ENCODE results near the gene PREP. TPM values are rescaled to one million over a fixed set of nuclear protein-coding genes. Genes with fewer than 3 reads are reported as not detected.

The PREP gene
- total RNA-seq, 1 donor, result 17.7 TPM

DNA sequence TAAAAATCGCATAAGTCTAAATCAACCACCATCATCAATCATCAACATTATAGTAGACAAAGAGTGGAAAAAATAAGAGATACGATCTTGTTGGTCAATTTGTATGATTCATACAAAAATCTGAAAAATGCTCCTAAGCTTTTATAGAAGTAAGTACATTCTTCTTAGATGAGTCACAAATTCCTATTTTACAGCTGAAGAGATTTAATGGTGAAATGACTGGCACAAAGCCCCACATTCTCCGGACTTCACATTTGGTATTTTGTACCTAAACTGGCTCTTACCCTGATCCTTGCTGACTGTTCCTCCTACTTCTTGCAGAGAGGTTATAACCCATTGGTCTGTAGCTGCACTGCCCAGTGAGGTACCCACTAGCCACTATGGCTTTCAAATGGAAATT lies 29.9 kb upstream of the PREP start:
- peak; percentile 48 for DNase-seq (ENCODE audit: insufficient read length, low spot score, missing footprints)
- peaks cover 37% of the 10 kb centered on the region for H3K4me1 ChIP-seq (ENCODE audit: insufficient read depth, low read length)
- H4K20me1 ChIP-seq (ENCODE audit: insufficient read depth, low read length), result no peaks in the 10 kb centered on the region
- no peaks in the 10 kb centered on the region for H3K79me2 ChIP-seq (ENCODE audit: insufficient read depth, low read length)
- H3K9me3 ChIP-seq (ENCODE audit: low read depth, low read length), result no peaks in the 10 kb centered on the region
- TF ChIP-seq, protein P1, sequence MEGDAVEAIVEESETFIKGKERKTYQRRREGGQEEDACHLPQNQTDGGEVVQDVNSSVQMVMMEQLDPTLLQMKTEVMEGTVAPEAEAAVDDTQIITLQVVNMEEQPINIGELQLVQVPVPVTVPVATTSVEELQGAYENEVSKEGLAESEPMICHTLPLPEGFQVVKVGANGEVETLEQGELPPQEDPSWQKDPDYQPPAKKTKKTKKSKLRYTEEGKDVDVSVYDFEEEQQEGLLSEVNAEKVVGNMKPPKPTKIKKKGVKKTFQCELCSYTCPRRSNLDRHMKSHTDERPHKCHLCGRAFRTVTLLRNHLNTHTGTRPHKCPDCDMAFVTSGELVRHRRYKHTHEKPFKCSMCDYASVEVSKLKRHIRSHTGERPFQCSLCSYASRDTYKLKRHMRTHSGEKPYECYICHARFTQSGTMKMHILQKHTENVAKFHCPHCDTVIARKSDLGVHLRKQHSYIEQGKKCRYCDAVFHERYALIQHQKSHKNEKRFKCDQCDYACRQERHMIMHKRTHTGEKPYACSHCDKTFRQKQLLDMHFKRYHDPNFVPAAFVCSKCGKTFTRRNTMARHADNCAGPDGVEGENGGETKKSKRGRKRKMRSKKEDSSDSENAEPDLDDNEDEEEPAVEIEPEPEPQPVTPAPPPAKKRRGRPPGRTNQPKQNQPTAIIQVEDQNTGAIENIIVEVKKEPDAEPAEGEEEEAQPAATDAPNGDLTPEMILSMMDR (IDR thresholded peaks at IDR 0.05; ENCODE audit: extremely low read depth, low read depth, low read length), result no peak
- H3K27me3 ChIP-seq (ENCODE audit: insufficient read depth, low read length), result no peaks in the 10 kb centered on the region
- H2AFZ ChIP-seq (ENCODE audit: low read length), result no peak overlapping the region
- H3K27ac ChIP-seq (ENCODE audit: low read depth, low read length), result peak overlapping the region; percentile 38
- H3K4me2 ChIP-seq (ENCODE audit: insufficient read depth, low read length), result no peak overlapping the region
- no peaks in the 10 kb centered on the region for H3K36me3 ChIP-seq (ENCODE audit: insufficient read depth, low read length)
- no peak overlapping the region for H3K4me3 ChIP-seq (ENCODE audit: insufficient read depth, low read length)

DNA sequence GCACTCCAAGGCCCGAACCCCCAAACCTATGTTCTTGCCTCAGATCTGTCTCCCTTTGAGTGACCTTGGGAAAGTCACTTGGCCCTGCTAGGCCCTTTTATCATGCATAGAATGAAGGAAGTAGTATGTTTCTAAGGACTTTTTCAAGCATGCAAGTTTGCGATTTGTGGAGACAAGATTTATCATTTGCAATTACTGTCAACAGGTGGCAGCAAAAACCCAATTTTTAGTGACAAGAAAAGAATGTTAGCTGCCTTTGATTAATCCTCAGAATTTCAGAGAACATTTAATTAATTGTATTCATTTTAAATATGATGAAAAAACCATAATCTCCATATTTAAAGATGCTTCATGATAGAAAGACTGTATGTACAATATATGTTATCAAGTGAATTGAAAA lies 28.3 kb upstream of the PREP start:
- Histone ChIP-seq H4K20me1 (ENCODE audit: insufficient read depth, low read length) (no peaks in the 10 kb centered on the region), H3K79me2 (ENCODE audit: insufficient read depth, low read length) (no peaks in the 10 kb centered on the region), H3K4me3 (ENCODE audit: insufficient read depth, low read length) (no peak overlapping the region), H3K4me1 (ENCODE audit: insufficient read depth, low read length) (peaks cover 40% of the 10 kb centered on the region), H3K27me3 (ENCODE audit: insufficient read depth, low read length) (no peaks in the 10 kb centered on the region), H3K27ac (ENCODE audit: low read depth, low read length) (no peak overlapping the region), H3K9me3 (ENCODE audit: low read depth, low read length) (no peaks in the 10 kb centered on the region), H3K4me2 (ENCODE audit: insufficient read depth, low read length) (no peak overlapping the region), H3K36me3 (ENCODE audit: insufficient read depth, low read length) (no peaks in the 10 kb centered on the region), H2AFZ (ENCODE audit: low read length) (no peak overlapping the region)
- TF ChIP-seq, protein P1 (IDR thresholded peaks at IDR 0.05; ENCODE audit: extremely low read depth, low read depth, low read length), result peak; percentile 57
- DNase-seq (ENCODE audit: insufficient read length, low spot score, missing footprints), result peak; percentile 68

DNA sequence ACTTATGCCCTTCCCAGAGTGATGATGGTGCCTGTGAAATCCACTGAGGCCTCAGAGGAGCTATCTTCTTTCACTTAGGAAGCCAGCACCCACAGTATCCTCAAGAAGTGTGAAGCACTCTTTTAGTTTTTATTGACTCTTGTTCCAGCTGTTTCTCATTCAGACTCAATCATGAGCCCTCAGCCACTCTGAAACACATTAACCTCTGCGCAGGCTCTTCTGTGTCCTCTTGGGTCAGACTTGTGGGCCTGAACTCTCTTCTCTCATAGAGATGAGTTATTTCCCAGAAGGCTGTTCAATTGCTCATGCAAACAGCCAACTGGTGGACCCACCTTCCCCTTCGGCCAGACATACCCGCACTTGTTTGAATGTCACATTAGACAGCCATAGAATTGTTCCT lies 27.8 kb upstream of the PREP start:
- Histone ChIP-seq H3K27me3 (ENCODE audit: insufficient read depth, low read length) (no peaks in the 10 kb centered on the region), H3K4me3 (ENCODE audit: insufficient read depth, low read length) (no peak overlapping the region), H3K4me2 (ENCODE audit: insufficient read depth, low read length) (no peak overlapping the region), H2AFZ (ENCODE audit: low read length) (no peak overlapping the region), H3K9me3 (ENCODE audit: low read depth, low read length) (no peaks in the 10 kb centered on the region), H3K27ac (ENCODE audit: low read depth, low read length) (no peak overlapping the region), H3K4me1 (ENCODE audit: insufficient read depth, low read length) (peaks cover 40% of the 10 kb centered on the region), H3K36me3 (ENCODE audit: insufficient read depth, low read length) (no peaks in the 10 kb centered on the region), H4K20me1 (ENCODE audit: insufficient read depth, low read length) (no peaks in the 10 kb centered on the region), H3K79me2 (ENCODE audit: insufficient read depth, low read length) (no peaks in the 10 kb centered on the region)
- peak; percentile 56 for DNase-seq (ENCODE audit: insufficient read length, low spot score, missing footprints)
- TF ChIP-seq, protein P1 (IDR thresholded peaks at IDR 0.05; ENCODE audit: extremely low read depth, low read depth, low read length), result no peak

DNA sequence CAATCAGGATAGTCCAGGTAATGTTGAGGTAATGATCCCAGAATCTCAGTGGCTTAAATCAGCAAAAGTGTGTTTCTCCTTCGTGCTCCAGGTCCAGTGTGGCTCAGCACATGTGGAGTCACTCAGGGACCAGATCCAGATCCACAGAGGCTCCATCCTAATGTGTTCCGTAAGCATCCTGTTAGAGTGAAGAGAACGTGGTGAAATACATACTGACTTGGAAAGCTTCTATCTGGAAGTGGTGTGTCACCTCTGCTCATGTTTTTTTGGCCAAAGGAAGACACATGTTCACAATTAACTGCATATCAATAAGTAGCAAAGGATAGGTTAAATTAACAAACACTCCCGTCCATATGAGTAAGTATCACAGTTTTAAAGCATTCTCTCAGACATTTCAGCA lies 26.8 kb upstream of the PREP start:
- Histone ChIP-seq H3K79me2 (ENCODE audit: insufficient read depth, low read length) (no peaks in the 10 kb centered on the region), H3K4me3 (ENCODE audit: insufficient read depth, low read length) (no peak overlapping the region), H3K27me3 (ENCODE audit: insufficient read depth, low read length) (no peaks in the 10 kb centered on the region), H2AFZ (ENCODE audit: low read length) (no peak overlapping the region), H3K4me1 (ENCODE audit: insufficient read depth, low read length) (peaks cover 41% of the 10 kb centered on the region), H3K36me3 (ENCODE audit: insufficient read depth, low read length) (no peaks in the 10 kb centered on the region), H3K4me2 (ENCODE audit: insufficient read depth, low read length) (no peak overlapping the region), H3K27ac (ENCODE audit: low read depth, low read length) (peak overlapping the region; percentile 80), H3K9me3 (ENCODE audit: low read depth, low read length) (no peaks in the 10 kb centered on the region), H4K20me1 (ENCODE audit: insufficient read depth, low read length) (no peaks in the 10 kb centered on the region)
- TF ChIP-seq, protein P1 (IDR thresholded peaks at IDR 0.05; ENCODE audit: extremely low read depth, low read depth, low read length), result no peak
- DNase-seq (ENCODE audit: insufficient read length, low spot score, missing footprints), result no peak
